Measurements from ENCODE around the gene RUFY1. TPM values are rescaled to one million over a fixed set of nuclear protein-coding genes. Genes with fewer than 3 reads are reported as not detected.

RUFY1 gene
- total RNA-seq, 1 experiment from 2014 or later: 45.7 TPM

DNA sequence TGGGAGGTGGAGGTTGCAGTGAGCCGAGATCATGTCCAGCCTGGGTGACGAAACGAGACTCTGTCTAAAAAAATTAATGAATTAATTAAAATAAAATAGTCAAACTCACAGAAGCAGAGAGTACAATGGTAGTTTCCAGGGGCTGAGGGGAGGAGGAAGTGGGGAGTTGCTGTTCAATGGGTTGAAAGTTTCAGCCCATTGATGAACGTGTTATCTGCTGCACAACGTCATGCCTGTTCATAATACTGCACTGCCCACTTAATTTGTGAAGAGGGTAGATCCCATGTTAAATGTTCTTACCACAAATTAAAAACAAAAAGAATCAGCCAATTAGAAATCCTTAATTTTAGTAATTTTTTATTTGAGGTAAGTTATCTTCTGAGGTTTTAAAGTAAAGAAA is 16.4 kb upstream of the RUFY1 start:
- no peak overlapping the region for H3K4me2 ChIP-seq (ENCODE audit: insufficient read depth, insufficient read length, low read length)
- no peaks in the 10 kb centered on the region for H3K27me3 ChIP-seq (ENCODE audit: insufficient read depth, low read length)
- WGBS (ENCODE audit: extremely low coverage, insufficient read length, low lambda C conversion rate): no CpG with 5 or more reads among the region's 5 CpGs
- no peak for DNase-seq
- no peaks in the 10 kb centered on the region for H3K9me3 Mint-ChIP-seq
- no peaks in the 10 kb centered on the region for H3K36me3 Mint-ChIP-seq (ENCODE audit: insufficient read depth in 1 of 3, low read depth in 3 of 3)
- no peak overlapping the region for H3K4me3 Mint-ChIP-seq
- H3K4me1 ChIP-seq (ENCODE audit: insufficient read depth, low read length): no peaks in the 10 kb centered on the region
- TF ChIP-seq, protein P1, sequence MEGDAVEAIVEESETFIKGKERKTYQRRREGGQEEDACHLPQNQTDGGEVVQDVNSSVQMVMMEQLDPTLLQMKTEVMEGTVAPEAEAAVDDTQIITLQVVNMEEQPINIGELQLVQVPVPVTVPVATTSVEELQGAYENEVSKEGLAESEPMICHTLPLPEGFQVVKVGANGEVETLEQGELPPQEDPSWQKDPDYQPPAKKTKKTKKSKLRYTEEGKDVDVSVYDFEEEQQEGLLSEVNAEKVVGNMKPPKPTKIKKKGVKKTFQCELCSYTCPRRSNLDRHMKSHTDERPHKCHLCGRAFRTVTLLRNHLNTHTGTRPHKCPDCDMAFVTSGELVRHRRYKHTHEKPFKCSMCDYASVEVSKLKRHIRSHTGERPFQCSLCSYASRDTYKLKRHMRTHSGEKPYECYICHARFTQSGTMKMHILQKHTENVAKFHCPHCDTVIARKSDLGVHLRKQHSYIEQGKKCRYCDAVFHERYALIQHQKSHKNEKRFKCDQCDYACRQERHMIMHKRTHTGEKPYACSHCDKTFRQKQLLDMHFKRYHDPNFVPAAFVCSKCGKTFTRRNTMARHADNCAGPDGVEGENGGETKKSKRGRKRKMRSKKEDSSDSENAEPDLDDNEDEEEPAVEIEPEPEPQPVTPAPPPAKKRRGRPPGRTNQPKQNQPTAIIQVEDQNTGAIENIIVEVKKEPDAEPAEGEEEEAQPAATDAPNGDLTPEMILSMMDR (conservative IDR thresholded peaks at IDR 0.05): no peak
- no peak overlapping the region for H2AFZ ChIP-seq (ENCODE audit: low read length)
- H2AK5ac ChIP-seq (ENCODE audit: insufficient read length, low read length): no peak overlapping the region
- H3K9ac ChIP-seq (ENCODE audit: extremely low read depth, insufficient read length, low read length): no peak overlapping the region
- no peak overlapping the region for H3K14ac ChIP-seq (ENCODE audit: insufficient read depth, low read length)
- H3K18ac ChIP-seq (ENCODE audit: insufficient read length, low read depth, low read length): no peak overlapping the region
- H3K79me2 ChIP-seq (ENCODE audit: insufficient read depth, low read length): no peaks in the 10 kb centered on the region
- H3K27ac ChIP-seq (ENCODE audit: insufficient read length, low read depth, low read length): no peak overlapping the region
- H2BK12ac ChIP-seq (ENCODE audit: insufficient read length, low read depth, low read length): no peak overlapping the region
- H3K79me1 ChIP-seq (ENCODE audit: insufficient read depth, low read depth, low read length, poor library complexity, severe bottlenecking): no peaks in the 10 kb centered on the region
- H2BK15ac ChIP-seq (ENCODE audit: low read depth, low read length): no peak overlapping the region
- H4K8ac ChIP-seq (replicated peaks; ENCODE audit: insufficient read length, low read depth, low read length): no peak overlapping the region
- peaks cover 6 to 14% of the 10 kb centered on the region in 2 experiments; a peak in 3 of 4 replicates for H3K4me1 Mint-ChIP-seq
- H2BK120ac ChIP-seq (ENCODE audit: low read depth, low read length, poor library complexity, severe bottlenecking): no peak overlapping the region
- peaks cover 6% of the 10 kb centered on the region for H3K27me3 Mint-ChIP-seq (ENCODE audit: low read depth)
- H2BK5ac ChIP-seq (ENCODE audit: insufficient read length, low read length): no peak overlapping the region
- no peak overlapping the region for H4K5ac ChIP-seq (ENCODE audit: insufficient read length, low read depth, low read length)
- H2BK20ac ChIP-seq (ENCODE audit: low read depth, low read length, poor library complexity, severe bottlenecking): no peak overlapping the region
- no peaks in the 10 kb centered on the region for H3K9me3 ChIP-seq (ENCODE audit: control insufficient read depth, low read depth, low read length)
- H3K23me2 ChIP-seq (ENCODE audit: insufficient read length, low read depth, low read length, poor library complexity, severe bottlenecking): no peaks in the 10 kb centered on the region
- no peak overlapping the region for H3K27ac Mint-ChIP-seq
- no peak overlapping the region for H3T11ph ChIP-seq (ENCODE audit: low read length)
- H3K56ac ChIP-seq (ENCODE audit: insufficient read length, low read depth, low read length): no peak overlapping the region
- H4K20me1 ChIP-seq (ENCODE audit: control insufficient read depth, insufficient read depth, insufficient read length): no peaks in the 10 kb centered on the region
- no peak overlapping the region for H3K4ac ChIP-seq (ENCODE audit: low read depth, low read length)
- H3K23ac ChIP-seq (ENCODE audit: insufficient read length, low read depth, low read length): no peak overlapping the region
- H4K91ac ChIP-seq (ENCODE audit: insufficient read length, low read depth, low read length): no peak overlapping the region

Measured in H9 (cell line).